GM19240 (cell line): ENCODE measurements around the gene SERPINB1.
A peak's percentile ranks its signal among the peaks of the same experiment; 100 is the strongest.

Source experiments
- DNase-seq: peaks from one replicate; pipeline ENCODE4 v3.0.0; 2011; ENCODE audit warnings: low spot score; ENCODE audit not compliant: insufficient read length

Gene SERPINB1

GRCh38 chr6:2794171-2794730 lies 47.4 kb downstream of the SERPINB1 start:
- no peak for DNase-seq

- DNase-seq = peak; percentile 10
Measured at GRCh38 chr6:2793534-2794151, 48.0 kb downstream of the SERPINB1 start.

GRCh38 chr6:2792330-2793110 lies 49.1 kb downstream of the SERPINB1 start:
- DNase-seq = no peak

GRCh38 chr6:2791450-2791974 lies 50.2 kb downstream of the SERPINB1 start:
- no peak for DNase-seq

GRCh38 chr6:2790588-2791449 lies 50.8 kb downstream of the SERPINB1 start:
- peak; percentile 68 for DNase-seq

GRCh38 chr6:2786269-2786668 lies 55.4 kb downstream of the SERPINB1 start:
- no peak for DNase-seq

- DNase-seq = no peak
Measured at GRCh38 chr6:2784930-2785329, 56.7 kb downstream of the SERPINB1 start.

GRCh38 chr6:2784061-2784460 lies 57.6 kb downstream of the SERPINB1 start:
- no peak for DNase-seq

GRCh38 chr6:2783188-2783963 lies 58.3 kb downstream of the SERPINB1 start:
- DNase-seq = no peak

GRCh38 chr6:2782825-2783187 lies 58.9 kb downstream of the SERPINB1 start:
- no peak for DNase-seq

GRCh38 chr6:2782356-2782708 lies 59.3 kb downstream of the SERPINB1 start:
- DNase-seq = no peak
